Retinal pigment epithelial cell (primary cell): ENCODE data around the gene CENPX.

Experiments
- DNase-seq: peaks from one replicate; pipeline ENCODE4 v3.0.0-alpha.2; 2010; ENCODE audit warnings: low read depth
- H3K4me3 ChIP-seq: 2 replicates; pipeline ENCODE4 v1.5.1; 2011; ENCODE audit warnings: mild to moderate bottlenecking, low read length, control low read depth, moderate library complexity
- CTCF ChIP-seq: conservative IDR thresholded peaks from 2 replicates; pipeline ENCODE4 v1.5.1; 2011; ENCODE audit warnings: low read depth, low read length, control low read depth, inconsistent platforms

CENPX gene

GRCh38 chr17:82012261-82012639 lies 10.4 kb downstream of the CENPX start:
- DNase-seq, result no peak
- H3K4me3 ChIP-seq, result no peak overlapping the region
- TF ChIP-seq CTCF, result no peak

- no peak for TF ChIP-seq CTCF
- no peak for DNase-seq
- no peak overlapping the region for H3K4me3 ChIP-seq
Observed at GRCh38 chr17:82011617-82012187, 11.0 kb downstream of the CENPX start.

GRCh38 chr17:82010575-82011525 lies 11.8 kb downstream of the CENPX start:
- DNase-seq, result no peak
- no peak overlapping the region for H3K4me3 ChIP-seq
- TF ChIP-seq CTCF, result no peak

- no peak overlapping the region for H3K4me3 ChIP-seq
- DNase-seq, result no peak
- TF ChIP-seq CTCF, result no peak
Observed at GRCh38 chr17:82009413-82009812, 13.3 kb downstream of the CENPX start.

- no peak for DNase-seq
- H3K4me3 ChIP-seq, result no peak overlapping the region
- no peak for TF ChIP-seq CTCF
Observed at GRCh38 chr17:82008941-82009405, 13.7 kb downstream of the CENPX start.

- TF ChIP-seq CTCF, result no peak
- no peak overlapping the region for H3K4me3 ChIP-seq
- no peak for DNase-seq
Observed at GRCh38 chr17:82008258-82008940, 14.3 kb downstream of the CENPX start.
